ENCODE measurements around the gene GNMT. TPM values are rescaled to one million over a fixed set of nuclear protein-coding genes. Genes with fewer than 3 reads are reported as not detected.

Gene GNMT
- total and polyA plus RNA-seq, 2 of the 8 experiments (the other 6 are each of a cell fraction or from before 2014, with no cell fraction given), result 1.8 to 3.4 TPM

GRCh38 chr6:42961020-42961470 is 491 bp downstream of the GNMT start:
- Histone ChIP-seq H3K4me3 (ENCODE audit: extremely low read depth in 1 of 4, insufficient read depth in 2 of 4, low read depth in 3 of 4, low read length in 4 of 4) (peak overlapping the region; percentile 50 to 87 (median 76)), H4K5ac (ENCODE audit: insufficient read length, low read depth, low read length) (no peak overlapping the region), H4K8ac (ENCODE audit: extremely low read depth, insufficient read depth, low read length) (no peak overlapping the region), H3K79me2 (ENCODE audit: control insufficient read depth in 1 of 2, insufficient read depth in 2 of 2, low read length in 2 of 2) (no peaks in the 10 kb centered on the region), H3K36me3 (ENCODE audit: control insufficient read depth in 2 of 4, insufficient read depth in 4 of 4, low read length in 3 of 4) (peaks cover 0 to 2% (median 0%) of the 10 kb centered on the region in 4 experiments; a peak in 1 of 8 replicates), H3K4me2 (ENCODE audit: insufficient read depth in 1 of 2, low read depth in 2 of 2, low read length in 2 of 2) (peak overlapping the region; percentile 69 to 99), H4K91ac (replicated peaks; ENCODE audit: insufficient read length, low read length) (no peak overlapping the region), H3K56ac (replicated peaks; ENCODE audit: insufficient read length, low read depth, low read length) (no peak overlapping the region), H3K18ac (ENCODE audit: extremely low read depth, low read length) (no peak overlapping the region; the same call in 1 of the 2 replicates), H3K79me1 (ENCODE audit: low read depth, low read length) (no peaks in the 10 kb centered on the region; the same call in 1 of the 2 replicates), H3K9me3 (ENCODE audit: insufficient read depth in 2 of 2, low read depth in 1 of 2, low read length in 1 of 2) (no peaks in the 10 kb centered on the region), H3K23ac (ENCODE audit: insufficient read length) (no peak overlapping the region), H2BK12ac (ENCODE audit: low read depth, low read length) (0 out of 2 replicates have a peak overlapping the region, but pooled peaks have one; percentile 50), H3K27ac (ENCODE audit: low read depth, low read length) (no peak overlapping the region), H2AK5ac (ENCODE audit: low read depth, low read length) (no peak overlapping the region), H3K14ac (ENCODE audit: insufficient read length) (no peak overlapping the region), H3K4ac (replicated peaks; ENCODE audit: insufficient read length, low read depth, low read length) (no peak overlapping the region), H2BK15ac (ENCODE audit: low read length) (0 out of 2 replicates have a peak overlapping the region, but pooled peaks have one; percentile 81), H2BK20ac (ENCODE audit: low read length) (no peak overlapping the region), H2BK120ac (replicated peaks; ENCODE audit: low read depth, low read length) (no peak overlapping the region), H3K23me2 (ENCODE audit: low read depth, low read length) (peaks cover 10% of the 10 kb centered on the region), H2AFZ (ENCODE audit: low read length) (no peak overlapping the region), H3K4me1 (replicated peaks in 1 of 4; ENCODE audit: control insufficient read depth in 3 of 4, insufficient read depth in 4 of 4, low read length in 3 of 4) (peaks cover 0 to 8% (median 6%) of the 10 kb centered on the region in 4 experiments; a peak in 5 of 7 replicates), H4K20me1 (replicated peaks in 1 of 2; ENCODE audit: control insufficient read depth in 1 of 2, insufficient read depth in 2 of 2, low read length in 2 of 2) (no peaks in the 10 kb centered on the region), H3K27me3 (replicated peaks in 1 of 4; ENCODE audit: control insufficient read depth in 3 of 4, extremely low read depth in 1 of 4, insufficient read depth in 3 of 4, low read length in 3 of 4) (peaks cover 0 to 13% (median 10%) of the 10 kb centered on the region in 4 experiments; a peak in 5 of 7 replicates), H3K9ac (replicated peaks in 1 of 4; ENCODE audit: extremely low read depth in 1 of 4, low read depth in 3 of 4, low read length in 3 of 4) (peak overlapping the region in 1 of 4 experiments; percentile 25; a peak in 2 of 7 replicates), H2BK5ac (ENCODE audit: low read depth, low read length) (0 out of 2 replicates have a peak overlapping the region, but pooled peaks have one; percentile 24)
- POLR2A ChIA-PET (ENCODE audit: partially characterized antibody), result interaction anchor here (0.8 to 5.3 kb wide), 16 partner anchors 9 to 198 kb away, joined by 3 to 21 read pairs (median 4); partner anchors contain the start of genes CNPY3, KLHDC3, MEA1 and PEX6
- FAIRE-seq (no peak), DNase-seq (ENCODE audit: low read depth in 1 of 2, low spot score in 2 of 2) (no peak)
- CTCF ChIA-PET (ENCODE audit: partially characterized antibody), result interaction anchor here (0.6 to 2.2 kb wide), 11 partner anchors 9 to 117 kb away, joined by 3 to 6 read pairs (median 3); partner anchors contain the start of genes CNPY3, KLHDC3 and MEA1
- 32% methylated on average over 15 of the region's 15 CpGs; no CpG with 5 or more reads in 1 of the 2 experiments for WGBS, 2 experiments (ENCODE audit: extremely low coverage in 1 of 2, insufficient coverage in 1 of 2, insufficient read length in 1 of 2, insufficient replicate concordance in 2 of 2, low coverage in 1 of 2, low lambda C conversion rate in 2 of 2, missing lambda C conversion rate in 1 of 2)
- TF ChIP-seq SIRT6 (IDR thresholded peaks at IDR 0.05; ENCODE audit: low read length) (no peak), SAP30 (IDR thresholded peaks at IDR 0.05; ENCODE audit: insufficient read depth, insufficient replicate concordance, low read length) (no peak), POLR2A (IDR thresholded peaks at IDR 0.05; ENCODE audit: control extremely low read depth in 1 of 2, low read depth in 2 of 2, low read length in 2 of 2) (no peak), HDAC6 (IDR thresholded peaks at IDR 0.05; ENCODE audit: low read depth, low read length) (no peak), CHD1 (IDR thresholded peaks at IDR 0.05; ENCODE audit: low read depth, low read length) (no peak), RBBP5 (IDR thresholded peaks at IDR 0.05; ENCODE audit: borderline replicate concordance, low read depth, low read length) (no peak), SP4 (IDR thresholded peaks at IDR 0.05; ENCODE audit: low read length) (no peak), CTCF (IDR thresholded peaks at IDR 0.05; ENCODE audit: control extremely low read depth in 1 of 3, insufficient read depth in 1 of 3, low read depth in 1 of 3, low read length in 3 of 3) (no peak), KDM5A (IDR thresholded peaks at IDR 0.05; ENCODE audit: low read length) (no peak), GTF2F1 (IDR thresholded peaks at IDR 0.05; ENCODE audit: borderline replicate concordance, low read depth, low read length) (no peak), GABPA (IDR thresholded peaks at IDR 0.05; ENCODE audit: borderline replicate concordance, insufficient read depth, low read length) (no peak)

All from H1 (cell line).